GM19324 (cell line): ENCODE measurements around the gene VPS13A.
A peak's percentile ranks its signal among the peaks of the same experiment; 100 is the strongest.

ENCODE experiments used
- ATAC-seq: cut with Tn5 transposase; IDR thresholded peaks from one replicate; pipeline ENCODE4 v1.9.1; 2021; ENCODE audit warnings: mild to moderate bottlenecking, moderate library complexity; ENCODE audit not compliant: unreplicated experiment, low FRiP score

Gene VPS13A

DNA sequence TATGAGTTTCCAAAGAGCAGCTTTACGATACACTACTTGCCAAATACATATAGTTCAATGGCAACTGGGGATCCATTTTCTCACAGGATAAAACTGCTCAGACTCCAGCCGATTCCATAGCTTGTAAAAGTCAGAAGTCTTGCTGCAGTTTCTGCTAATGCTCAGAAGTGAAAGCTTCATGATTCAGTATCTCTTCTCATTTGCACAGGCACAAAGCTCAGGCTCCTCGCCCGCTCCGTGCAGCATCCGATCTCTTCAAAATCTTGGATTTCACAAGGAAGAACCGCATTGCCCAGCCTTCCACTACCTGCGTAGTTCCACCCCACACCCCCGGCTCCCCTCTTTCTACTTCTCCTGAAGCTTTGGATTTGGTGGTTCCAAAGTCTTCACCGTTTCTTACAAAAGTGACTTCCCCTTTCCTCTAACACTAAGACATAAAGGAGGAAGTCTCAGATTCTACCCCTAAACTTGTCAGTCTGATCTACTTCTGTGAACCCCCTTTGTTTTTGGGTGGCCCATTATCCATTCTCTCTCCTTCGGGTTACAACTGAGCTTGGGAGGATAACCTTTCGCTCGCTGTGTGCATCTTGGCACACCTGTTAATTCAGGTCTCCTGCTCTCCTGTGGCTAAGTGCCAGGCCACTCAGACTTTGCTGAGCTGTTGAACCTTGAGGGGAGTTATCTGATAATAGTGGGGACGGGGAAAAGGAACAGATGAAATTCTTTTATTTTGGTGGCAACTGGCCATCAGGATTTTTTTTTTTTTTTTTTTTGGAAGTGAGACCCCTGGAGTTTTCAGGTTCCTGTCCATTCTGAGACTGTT, 276.7 kb downstream of the VPS13A start:
- ATAC-seq: no peak

GRCh38 chr9:77454663-77455062, 277.3 kb downstream of the VPS13A start:
- ATAC-seq: no peak

DNA sequence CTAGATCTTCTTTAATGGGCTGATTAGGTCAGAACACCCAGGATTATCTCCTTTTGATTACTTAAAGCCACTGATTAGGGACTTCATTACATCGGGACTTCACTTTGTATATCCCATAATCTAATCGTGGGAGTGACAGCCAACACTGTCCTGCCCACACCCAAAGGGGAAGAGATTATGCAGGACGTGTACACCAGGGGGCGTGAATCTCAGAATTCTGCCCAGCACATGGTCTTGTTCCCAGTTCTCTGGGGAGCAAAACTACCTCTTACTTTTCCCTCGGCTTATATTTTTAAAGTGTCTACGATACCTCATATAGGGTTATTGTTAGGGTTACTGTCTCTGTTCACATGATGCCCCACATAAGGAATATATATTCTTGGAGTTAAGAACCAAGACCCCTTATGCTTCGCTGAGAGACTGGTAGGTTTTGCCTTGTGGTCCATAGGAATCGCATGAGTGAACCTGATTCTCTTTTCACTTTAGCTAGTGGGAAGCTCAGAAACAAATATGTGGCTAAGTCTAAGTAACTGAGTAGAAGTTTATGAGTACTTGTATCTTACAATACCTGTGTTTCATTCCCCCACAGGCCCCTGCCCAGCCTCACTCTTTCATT, 278.1 kb downstream of the VPS13A start:
- ATAC-seq: no peak

DNA sequence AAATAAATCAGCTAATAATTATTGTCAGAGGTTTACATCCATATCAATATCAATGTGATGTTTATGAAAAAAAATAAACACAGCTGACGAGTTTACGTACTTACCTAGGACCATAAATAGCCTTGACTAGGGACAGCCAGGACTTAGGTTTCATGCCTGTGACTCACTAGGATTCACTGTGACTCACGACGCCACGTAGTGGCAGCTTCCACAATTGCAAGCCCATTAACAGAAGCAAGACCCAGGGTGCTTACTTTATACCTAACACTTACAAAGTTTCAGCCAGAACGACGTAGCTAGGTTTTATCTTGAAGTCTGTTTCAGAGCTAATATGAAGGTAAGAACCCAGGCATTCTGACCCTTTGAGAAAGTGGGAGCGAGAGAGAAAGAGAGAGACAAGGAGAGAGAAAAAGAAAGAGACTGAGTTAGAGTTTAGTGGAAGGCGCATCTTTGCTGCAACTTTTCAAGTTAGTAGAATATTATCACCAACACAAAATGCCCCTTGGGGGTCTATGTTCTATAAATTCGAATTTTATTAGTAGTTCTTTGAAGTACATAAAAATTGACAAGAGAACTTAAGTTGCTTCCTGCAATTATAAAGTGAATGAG, 279.6 kb downstream of the VPS13A start:
- peak; percentile 61 for ATAC-seq

DNA sequence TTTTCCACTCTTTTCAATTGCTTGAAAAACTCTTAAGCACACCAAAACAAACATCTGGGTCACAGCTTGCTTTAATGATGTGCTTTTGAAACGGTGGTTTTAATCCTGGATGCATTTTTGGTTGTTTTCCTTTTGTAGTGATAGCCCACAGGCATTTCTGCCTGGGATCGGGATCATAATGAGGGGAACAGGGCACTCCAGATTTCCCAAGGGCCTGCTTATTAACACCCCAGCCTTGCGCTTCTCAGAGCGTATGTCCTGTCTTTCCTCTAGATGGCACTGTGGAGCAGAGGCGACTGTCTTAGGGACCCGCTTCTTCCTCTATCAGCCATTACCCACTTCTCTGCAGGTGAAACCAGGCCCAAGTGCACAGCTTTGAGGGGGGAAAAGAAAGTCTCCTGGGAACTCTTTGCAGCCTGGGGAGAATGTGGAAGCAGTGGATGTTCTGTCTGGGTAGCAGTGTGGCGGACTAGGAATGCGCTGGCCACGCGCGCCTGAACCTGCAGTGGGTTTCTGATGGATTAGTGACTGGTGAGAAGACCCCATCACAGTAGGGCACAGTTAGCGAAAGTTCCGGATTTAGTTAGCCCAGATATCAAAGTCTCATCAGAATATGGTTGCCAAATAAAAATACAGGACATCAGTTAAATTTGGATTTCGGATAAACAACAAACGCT, 280.7 kb downstream of the VPS13A start:
- ATAC-seq: peak; percentile 77

DNA sequence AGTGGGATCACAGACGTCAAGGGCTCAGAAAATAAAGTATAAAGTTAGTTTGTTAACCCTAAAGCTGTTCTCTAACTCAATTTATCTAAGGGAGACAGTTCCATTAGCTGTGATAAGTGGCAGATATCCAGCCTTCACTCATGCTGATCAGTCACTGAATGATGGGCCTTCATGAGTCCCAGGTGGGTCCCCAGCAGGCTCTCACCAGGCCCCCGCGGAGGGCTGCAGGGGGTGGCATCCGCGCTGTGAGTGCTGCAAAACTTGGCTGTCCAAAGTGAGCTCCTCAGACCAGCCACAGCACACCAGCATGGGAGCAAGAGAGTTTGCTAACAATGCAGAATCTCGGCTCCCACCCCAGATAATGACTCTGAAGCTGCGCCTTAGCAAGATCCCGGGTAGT, 283.6 kb downstream of the VPS13A start:
- no peak for ATAC-seq

GRCh38 chr9:77462066-77462465, 284.7 kb downstream of the VPS13A start:
- ATAC-seq: no peak

DNA sequence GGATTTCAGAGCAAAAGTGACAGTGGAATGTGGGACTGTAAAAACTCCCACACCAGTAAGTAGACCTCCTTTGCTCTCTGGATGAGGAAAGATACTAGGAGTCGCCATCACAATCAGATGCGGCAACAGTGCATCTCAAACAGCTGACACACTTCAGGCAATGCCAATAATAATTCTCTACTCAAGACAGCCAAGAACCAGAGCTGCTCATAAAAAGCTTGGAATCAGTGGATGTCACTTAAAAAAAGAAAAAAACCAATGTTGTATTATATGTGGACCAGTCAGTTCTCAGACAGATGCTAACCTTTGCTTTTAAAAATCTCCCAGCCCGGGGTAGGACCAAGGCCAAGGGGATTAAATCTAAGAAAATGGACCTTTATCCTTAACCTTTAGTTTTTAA, 285.8 kb downstream of the VPS13A start:
- no peak for ATAC-seq

- ATAC-seq: no peak
These were observed 287.3 kb downstream of the VPS13A start for GRCh38 chr9:77464661-77465060.

DNA sequence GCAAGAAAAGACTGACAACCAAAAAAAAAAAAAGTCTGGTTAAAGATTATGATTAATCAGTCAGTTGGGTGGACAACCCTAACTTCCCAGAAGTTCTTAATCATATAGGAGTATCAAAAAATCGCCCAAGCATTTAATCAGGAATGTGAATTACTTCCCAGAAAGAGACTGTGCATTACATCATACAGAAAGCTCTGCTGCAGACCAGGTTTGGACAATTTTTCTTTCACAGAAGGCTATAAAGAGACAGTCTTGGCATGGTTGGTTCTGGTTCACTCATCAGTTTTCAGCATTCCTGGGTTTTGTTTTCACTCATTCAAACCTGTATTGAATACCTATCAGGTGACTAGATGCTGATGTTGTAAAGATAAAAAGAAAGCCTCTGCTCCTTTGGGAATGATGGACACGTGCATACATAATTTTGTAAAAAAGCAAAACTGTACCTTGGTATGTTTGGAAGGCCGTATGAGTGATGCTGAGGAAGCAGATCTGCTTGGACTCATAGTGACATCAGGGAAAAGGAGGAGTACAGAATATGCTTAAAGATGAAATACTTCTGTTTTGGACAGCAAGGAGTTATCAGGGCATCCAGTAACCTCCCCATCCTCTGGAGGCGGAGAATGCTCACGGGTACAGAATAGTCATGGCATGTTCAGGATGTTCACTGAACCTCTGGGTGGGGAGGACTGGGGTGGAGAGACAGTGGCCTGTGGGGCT, 292.3 kb downstream of the VPS13A start:
- no peak for ATAC-seq
